Measurements from ENCODE around the gene ENOSF1. TPM values are rescaled to one million over a fixed set of nuclear protein-coding genes. Genes with fewer than 3 reads are reported as not detected.

ENOSF1 gene
- polyA plus RNA-seq, 1 of the 3 experiments (the other 2 are of a cell fraction) = 23.3 TPM

DNA sequence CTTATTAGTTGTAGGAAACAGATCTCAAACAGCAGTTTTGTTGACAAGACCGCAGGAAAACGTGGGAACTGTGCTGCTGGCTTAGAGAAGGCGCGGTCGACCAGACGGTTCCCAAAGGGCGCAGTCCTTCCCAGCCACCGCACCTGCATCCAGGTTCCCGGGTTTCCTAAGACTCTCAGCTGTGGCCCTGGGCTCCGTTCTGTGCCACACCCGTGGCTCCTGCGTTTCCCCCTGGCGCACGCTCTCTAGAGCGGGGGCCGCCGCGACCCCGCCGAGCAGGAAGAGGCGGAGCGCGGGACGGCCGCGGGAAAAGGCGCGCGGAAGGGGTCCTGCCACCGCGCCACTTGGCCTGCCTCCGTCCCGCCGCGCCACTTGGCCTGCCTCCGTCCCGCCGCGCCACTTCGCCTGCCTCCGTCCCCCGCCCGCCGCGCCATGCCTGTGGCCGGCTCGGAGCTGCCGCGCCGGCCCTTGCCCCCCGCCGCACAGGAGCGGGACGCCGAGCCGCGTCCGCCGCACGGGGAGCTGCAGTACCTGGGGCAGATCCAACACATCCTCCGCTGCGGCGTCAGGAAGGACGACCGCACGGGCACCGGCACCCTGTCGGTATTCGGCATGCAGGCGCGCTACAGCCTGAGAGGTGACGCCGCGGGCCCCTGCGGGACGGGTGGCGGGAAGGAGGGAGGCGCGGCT, 55.0 kb downstream of the ENOSF1 start, which contains the start of gene TYMS:
TSS of gene TYMS (plus strand) at position 343 of the 690 bp plus-strand sequence. CDS start at position 433, 90 bp downstream.
- POLR2A ChIA-PET = interaction anchor here (0.6 to 2.0 kb wide), 2 partner anchors 389 to 427 kb away, joined by 4 to 5 read pairs; partner anchors contain the start of gene THOC1
- peak within 1 kb of the TSS; percentile 62 to 91 for H3K27ac ChIP-seq (ENCODE audit: low read depth in 2 of 2, low read length in 1 of 2)
- H3K4me2 ChIP-seq = peak within 1 kb of the TSS; percentile 83
- 2% methylated on average over 24 of the region's 79 CpGs for WGBS (ENCODE audit: low lambda C conversion rate)
- H3K9me3 ChIP-seq = no peaks in the 10 kb centered on the region
- peak within 1 kb of the TSS; percentile 81 for H3K9ac ChIP-seq
- H3K27me3 ChIP-seq (ENCODE audit: insufficient read depth) = no peaks in the 10 kb centered on the region
- peaks cover 43% of the 10 kb centered on the region for H3K79me2 ChIP-seq (ENCODE audit: insufficient read depth)
- peaks cover 0 to 8% of the 10 kb centered on the region in 2 experiments; a peak in 2 of 4 replicates for H3K4me1 ChIP-seq (ENCODE audit: control insufficient read depth in 1 of 2, insufficient read depth in 2 of 2, low read depth in 1 of 2, low read length in 1 of 2)
- DNase-seq = peak; percentile 89
- no peaks in the 10 kb centered on the region for H4K20me1 ChIP-seq (ENCODE audit: insufficient read depth)
- no peaks in the 10 kb centered on the region for H3F3A ChIP-seq (replicated peaks; ENCODE audit: insufficient read depth)
- H3K36me3 ChIP-seq (replicated peaks in 1 of 2; ENCODE audit: control insufficient read depth in 1 of 2, insufficient read depth in 2 of 2, low read length in 1 of 2) = peaks cover 20 to 21% of the 10 kb centered on the region in 2 experiments
- CTCF ChIA-PET = interaction anchor here (1.1 to 2.5 kb wide), 4 partner anchors 10 to 161 kb away, joined by 3 to 7 read pairs (median 4); no protein-coding TSS in a partner anchor
- H2AFZ ChIP-seq (ENCODE audit: low read depth) = peak within 1 kb of the TSS; percentile 97
- TF ChIP-seq, protein P1, sequence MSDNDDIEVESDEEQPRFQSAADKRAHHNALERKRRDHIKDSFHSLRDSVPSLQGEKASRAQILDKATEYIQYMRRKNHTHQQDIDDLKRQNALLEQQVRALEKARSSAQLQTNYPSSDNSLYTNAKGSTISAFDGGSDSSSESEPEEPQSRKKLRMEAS (IDR thresholded peaks at IDR 0.05; ENCODE audit: low read depth) = peak; percentile 81
- TF ChIP-seq ELF1 (IDR thresholded peaks at IDR 0.05) (no peak), CHD2 (IDR thresholded peaks at IDR 0.05; ENCODE audit: low read length, partially characterized antibody) (peak; percentile 7), SIN3A (IDR thresholded peaks at IDR 0.05; ENCODE audit: borderline replicate concordance, low read depth, low read length) (no peak), MXI1 (IDR thresholded peaks at IDR 0.05; ENCODE audit: low read depth, low read length) (peak; percentile 70), NRF1 (IDR thresholded peaks at IDR 0.05; ENCODE audit: low read depth, low read length) (peak; percentile 54), GABPA (IDR thresholded peaks at IDR 0.05; ENCODE audit: low read depth) (peak; percentile 60), POLR2AphosphoS5 (IDR thresholded peaks at IDR 0.05; ENCODE audit: low read depth, low read length) (peak; percentile 58)
- TF ChIP-seq, protein P2, sequence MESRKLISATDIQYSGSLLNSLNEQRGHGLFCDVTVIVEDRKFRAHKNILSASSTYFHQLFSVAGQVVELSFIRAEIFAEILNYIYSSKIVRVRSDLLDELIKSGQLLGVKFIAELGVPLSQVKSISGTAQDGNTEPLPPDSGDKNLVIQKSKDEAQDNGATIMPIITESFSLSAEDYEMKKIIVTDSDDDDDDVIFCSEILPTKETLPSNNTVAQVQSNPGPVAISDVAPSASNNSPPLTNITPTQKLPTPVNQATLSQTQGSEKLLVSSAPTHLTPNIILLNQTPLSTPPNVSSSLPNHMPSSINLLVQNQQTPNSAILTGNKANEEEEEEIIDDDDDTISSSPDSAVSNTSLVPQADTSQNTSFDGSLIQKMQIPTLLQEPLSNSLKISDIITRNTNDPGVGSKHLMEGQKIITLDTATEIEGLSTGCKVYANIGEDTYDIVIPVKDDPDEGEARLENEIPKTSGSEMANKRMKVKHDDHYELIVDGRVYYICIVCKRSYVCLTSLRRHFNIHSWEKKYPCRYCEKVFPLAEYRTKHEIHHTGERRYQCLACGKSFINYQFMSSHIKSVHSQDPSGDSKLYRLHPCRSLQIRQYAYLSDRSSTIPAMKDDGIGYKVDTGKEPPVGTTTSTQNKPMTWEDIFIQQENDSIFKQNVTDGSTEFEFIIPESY (IDR thresholded peaks at IDR 0.05; ENCODE audit: borderline replicate concordance, low read depth) = no peak
- TF ChIP-seq, protein P3, sequence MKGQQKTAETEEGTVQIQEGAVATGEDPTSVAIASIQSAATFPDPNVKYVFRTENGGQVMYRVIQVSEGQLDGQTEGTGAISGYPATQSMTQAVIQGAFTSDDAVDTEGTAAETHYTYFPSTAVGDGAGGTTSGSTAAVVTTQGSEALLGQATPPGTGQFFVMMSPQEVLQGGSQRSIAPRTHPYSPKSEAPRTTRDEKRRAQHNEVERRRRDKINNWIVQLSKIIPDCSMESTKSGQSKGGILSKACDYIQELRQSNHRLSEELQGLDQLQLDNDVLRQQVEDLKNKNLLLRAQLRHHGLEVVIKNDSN (IDR thresholded peaks at IDR 0.05; ENCODE audit: borderline replicate concordance, low read depth) = no peak
- peak within 1 kb of the TSS; percentile 81 to 91 for H3K4me3 ChIP-seq (ENCODE audit: low read depth in 2 of 2, low read length in 1 of 2)
- H3K9me2 ChIP-seq = no peaks in the 10 kb centered on the region

DNA sequence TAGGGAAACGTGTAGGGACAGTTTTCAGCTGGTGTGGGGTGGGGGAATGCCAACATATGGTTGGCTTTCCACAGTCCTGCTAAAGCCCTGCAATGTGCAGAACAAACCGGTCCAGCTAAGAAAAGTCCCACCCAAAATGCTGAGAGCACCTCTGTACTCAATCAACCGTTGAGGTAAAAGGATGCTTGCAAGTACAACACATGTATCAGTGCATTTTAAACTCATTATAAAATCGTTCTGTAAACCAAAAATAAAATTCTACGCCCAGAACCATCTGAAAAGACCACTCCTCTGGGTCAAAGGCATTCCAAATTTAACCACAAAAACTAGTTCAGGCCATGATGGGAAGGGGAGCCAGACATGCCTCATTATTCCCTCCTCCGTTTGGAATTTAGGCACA, 57.0 kb downstream of the ENOSF1 start:
- WGBS (ENCODE audit: low lambda C conversion rate) = 90% methylated on average over 5 of the region's 6 CpGs
- TF ChIP-seq YY1 (IDR thresholded peaks at IDR 0.05; ENCODE audit: low read depth) (no peak), FOXM1 (IDR thresholded peaks at IDR 0.05; ENCODE audit: low read depth) (no peak), MEF2A (IDR thresholded peaks at IDR 0.05; ENCODE audit: borderline replicate concordance, low read depth) (no peak), RCOR1 (IDR thresholded peaks at IDR 0.05; ENCODE audit: low read length) (no peak)
- TF ChIP-seq, protein P4, sequence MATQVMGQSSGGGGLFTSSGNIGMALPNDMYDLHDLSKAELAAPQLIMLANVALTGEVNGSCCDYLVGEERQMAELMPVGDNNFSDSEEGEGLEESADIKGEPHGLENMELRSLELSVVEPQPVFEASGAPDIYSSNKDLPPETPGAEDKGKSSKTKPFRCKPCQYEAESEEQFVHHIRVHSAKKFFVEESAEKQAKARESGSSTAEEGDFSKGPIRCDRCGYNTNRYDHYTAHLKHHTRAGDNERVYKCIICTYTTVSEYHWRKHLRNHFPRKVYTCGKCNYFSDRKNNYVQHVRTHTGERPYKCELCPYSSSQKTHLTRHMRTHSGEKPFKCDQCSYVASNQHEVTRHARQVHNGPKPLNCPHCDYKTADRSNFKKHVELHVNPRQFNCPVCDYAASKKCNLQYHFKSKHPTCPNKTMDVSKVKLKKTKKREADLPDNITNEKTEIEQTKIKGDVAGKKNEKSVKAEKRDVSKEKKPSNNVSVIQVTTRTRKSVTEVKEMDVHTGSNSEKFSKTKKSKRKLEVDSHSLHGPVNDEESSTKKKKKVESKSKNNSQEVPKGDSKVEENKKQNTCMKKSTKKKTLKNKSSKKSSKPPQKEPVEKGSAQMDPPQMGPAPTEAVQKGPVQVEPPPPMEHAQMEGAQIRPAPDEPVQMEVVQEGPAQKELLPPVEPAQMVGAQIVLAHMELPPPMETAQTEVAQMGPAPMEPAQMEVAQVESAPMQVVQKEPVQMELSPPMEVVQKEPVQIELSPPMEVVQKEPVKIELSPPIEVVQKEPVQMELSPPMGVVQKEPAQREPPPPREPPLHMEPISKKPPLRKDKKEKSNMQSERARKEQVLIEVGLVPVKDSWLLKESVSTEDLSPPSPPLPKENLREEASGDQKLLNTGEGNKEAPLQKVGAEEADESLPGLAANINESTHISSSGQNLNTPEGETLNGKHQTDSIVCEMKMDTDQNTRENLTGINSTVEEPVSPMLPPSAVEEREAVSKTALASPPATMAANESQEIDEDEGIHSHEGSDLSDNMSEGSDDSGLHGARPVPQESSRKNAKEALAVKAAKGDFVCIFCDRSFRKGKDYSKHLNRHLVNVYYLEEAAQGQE (IDR thresholded peaks at IDR 0.05; ENCODE audit: low read depth, low read length) = no peak
- TF ChIP-seq, protein P3 (IDR thresholded peaks at IDR 0.05; ENCODE audit: borderline replicate concordance, low read depth) = no peak
- Histone ChIP-seq H3F3A (replicated peaks; ENCODE audit: insufficient read depth) (no peaks in the 10 kb centered on the region), H3K4me2 (no peak overlapping the region), H3K9me2 (no peaks in the 10 kb centered on the region), H4K20me1 (ENCODE audit: insufficient read depth) (no peaks in the 10 kb centered on the region), H3K27me3 (ENCODE audit: insufficient read depth) (no peaks in the 10 kb centered on the region), H3K79me2 (ENCODE audit: insufficient read depth) (peaks cover 26% of the 10 kb centered on the region), H3K9ac (no peak overlapping the region), H3K36me3 (replicated peaks in 1 of 2; ENCODE audit: control insufficient read depth in 1 of 2, insufficient read depth in 2 of 2, low read length in 1 of 2) (peaks cover 5 to 8% of the 10 kb centered on the region in 2 experiments), H2AFZ (ENCODE audit: low read depth) (no peak overlapping the region), H3K4me3 (ENCODE audit: low read depth in 2 of 2, low read length in 1 of 2) (no peak overlapping the region), H3K4me1 (ENCODE audit: control insufficient read depth in 1 of 2, insufficient read depth in 2 of 2, low read depth in 1 of 2, low read length in 1 of 2) (peaks cover 0 to 8% of the 10 kb centered on the region in 2 experiments; a peak in 2 of 4 replicates), H3K27ac (ENCODE audit: low read depth in 2 of 2, low read length in 1 of 2) (no peak overlapping the region), H3K9me3 (no peaks in the 10 kb centered on the region)
- CTCF ChIA-PET = interaction anchor here (1.0 kb wide), 1 partner anchor 31 kb away, joined by 3 read pairs; no protein-coding TSS in a partner anchor
- POLR2A ChIA-PET = no interaction called here
- DNase-seq = no peak

Data from SK-N-SH (cell line).